CD4-positive, alpha-beta T cell treated with Interleukin-15 for 4 hours (primary cell): ENCODE data around the gene PGAM2.

Experiments
- DNase-seq: peaks from one replicate; pipeline ENCODE4 v3.0.0-alpha.2; 2020; ENCODE audit warnings: low spot score

The PGAM2 gene

GRCh38 chr7:44065431-44066110 is at the start of gene PGAM2:
Gene PGAM2 (minus strand): TSS chr7:44065567. CDS start chr7:44065529, 38 bp downstream.
- no peak for DNase-seq

GRCh38 chr7:44114586-44115310 is 49.4 kb upstream of the PGAM2 start:
- DNase-seq, result no peak

GRCh38 chr7:44113764-44114354 is 48.5 kb upstream of the PGAM2 start:
- no peak for DNase-seq

GRCh38 chr7:44112997-44113763 is 47.8 kb upstream of the PGAM2 start:
- no peak for DNase-seq

- no peak for DNase-seq
Observed at GRCh38 chr7:44112231-44112996, 47.0 kb upstream of the PGAM2 start.

GRCh38 chr7:44111761-44112160 is 46.4 kb upstream of the PGAM2 start:
- no peak for DNase-seq

- no peak for DNase-seq
Observed at GRCh38 chr7:44110719-44111635, 45.6 kb upstream of the PGAM2 start.

- no peak for DNase-seq
Observed at GRCh38 chr7:44109991-44110390, 44.6 kb upstream of the PGAM2 start.

- DNase-seq, result no peak
Observed at GRCh38 chr7:44108768-44109750, 43.7 kb upstream of the PGAM2 start.

GRCh38 chr7:44107961-44108767 is 42.8 kb upstream of the PGAM2 start:
- DNase-seq, result no peak

- DNase-seq, result no peak
Observed at GRCh38 chr7:44107116-44107960, 42.0 kb upstream of the PGAM2 start.

GRCh38 chr7:44106311-44107065 is 41.1 kb upstream of the PGAM2 start:
- no peak for DNase-seq

GRCh38 chr7:44105832-44106231 is 40.5 kb upstream of the PGAM2 start:
- no peak for DNase-seq

GRCh38 chr7:44104860-44105771 is 39.7 kb upstream of the PGAM2 start:
- DNase-seq, result no peak

GRCh38 chr7:44103923-44104859 is 38.8 kb upstream of the PGAM2 start, which contains the start of gene AEBP1:
Gene AEBP1 (plus strand): TSS chr7:44104345. CDS start chr7:44104666, 321 bp downstream.
- DNase-seq, result no peak
